GM21423 (cell line): Measurements from ENCODE around the gene ZBTB44.
"Not testable (repeated sequence)": the region's sequence is repeated elsewhere in the genome, so short reads cannot be mapped to it uniquely, and the experiment has no call there.

Source experiments
- ATAC-seq: cut with Tn5 transposase; IDR thresholded peaks from one replicate; pipeline ENCODE4 v1.9.1; 2021; ENCODE audit warnings: mild to moderate bottlenecking, moderate library complexity; ENCODE audit not compliant: unreplicated experiment

Gene ZBTB44

DNA sequence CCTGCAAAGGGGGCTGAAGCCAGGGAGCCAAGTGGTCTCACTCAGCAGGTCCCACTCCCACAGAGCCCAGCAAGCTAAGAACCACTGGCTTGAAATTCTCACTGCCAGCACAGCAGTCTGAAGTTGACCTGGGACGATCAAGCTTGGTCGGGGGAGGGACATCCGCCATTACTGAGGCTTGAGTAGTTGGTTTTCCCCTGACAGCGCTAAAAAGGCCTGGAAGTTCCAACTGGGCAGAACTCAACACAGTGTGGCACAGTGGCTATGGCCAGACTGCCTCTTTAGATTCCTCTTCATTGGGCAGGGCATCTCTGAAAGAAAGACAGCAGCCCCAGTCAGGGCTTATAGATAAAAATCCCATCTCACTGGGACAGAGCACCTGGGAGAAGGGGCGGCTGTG lies 64.8 kb downstream of the ZBTB44 start:
- ATAC-seq, result not testable (repeated sequence)

GRCh38 chr11:130249371-130249770 lies 65.3 kb downstream of the ZBTB44 start:
- ATAC-seq, result no peak

DNA sequence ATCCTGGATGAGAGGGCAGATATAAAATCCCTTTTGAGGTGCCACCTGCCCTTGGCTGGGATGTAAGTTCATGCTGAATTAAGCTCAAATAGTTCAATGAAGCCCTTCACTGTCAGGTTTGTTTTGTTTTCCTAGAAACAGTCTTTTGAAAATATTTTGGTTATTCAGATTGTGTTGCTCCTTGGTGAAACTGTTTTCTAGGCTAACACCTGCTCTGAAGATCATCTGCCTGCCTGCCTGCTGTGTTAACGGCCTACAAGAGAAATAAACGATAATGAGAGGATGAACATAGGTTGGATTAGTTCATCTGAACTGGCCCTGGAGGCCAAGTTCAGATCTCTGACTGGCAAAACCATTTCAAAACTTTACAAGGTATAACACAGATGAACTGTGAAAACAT lies 67.4 kb downstream of the ZBTB44 start:
- ATAC-seq, result no peak

GRCh38 chr11:130246738-130247137 lies 68.0 kb downstream of the ZBTB44 start:
- ATAC-seq, result no peak

DNA sequence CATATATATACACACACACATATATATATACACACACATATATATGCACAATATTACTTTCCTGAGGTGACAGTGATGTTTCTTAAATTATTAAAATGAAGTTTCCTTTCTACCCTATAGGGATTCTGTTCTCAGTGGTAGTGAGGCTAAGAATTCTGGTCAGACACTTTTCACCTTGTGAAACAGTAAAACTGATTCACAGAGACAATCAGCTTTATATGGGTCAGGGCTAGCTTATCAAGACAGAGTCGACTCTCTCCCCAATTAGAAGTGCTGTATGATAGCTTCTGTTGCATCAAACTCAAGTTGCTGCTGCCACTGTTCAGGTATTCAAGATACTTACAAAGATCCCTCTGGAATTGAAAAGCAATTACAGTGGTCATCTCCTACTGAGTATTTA lies 68.4 kb downstream of the ZBTB44 start:
- no peak for ATAC-seq

GRCh38 chr11:130245375-130245774 lies 69.3 kb downstream of the ZBTB44 start:
- ATAC-seq, result not testable (repeated sequence)

DNA sequence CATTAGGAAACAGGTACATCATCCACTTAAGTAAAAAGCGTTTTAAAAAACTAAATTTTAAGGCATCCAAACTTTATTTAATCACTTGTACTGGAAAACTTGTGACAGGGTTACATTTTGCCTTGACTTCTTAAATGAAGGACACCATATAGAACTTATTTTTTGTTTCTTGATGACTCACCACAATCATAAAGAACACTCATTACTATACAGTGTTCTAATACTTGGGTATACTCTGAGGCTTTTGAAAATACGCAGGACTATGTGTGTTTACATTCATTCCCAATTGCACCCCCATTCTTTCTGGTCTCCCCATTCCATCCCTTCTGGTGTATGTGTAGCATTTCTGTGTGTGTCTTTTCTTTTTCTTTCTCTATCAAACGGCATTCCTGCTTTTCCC lies 69.9 kb downstream of the ZBTB44 start:
- ATAC-seq, result no peak

GRCh38 chr11:130243816-130244215 lies 70.9 kb downstream of the ZBTB44 start:
- ATAC-seq, result peak; percentile 83

GRCh38 chr11:130241713-130242112 lies 73.0 kb downstream of the ZBTB44 start:
- ATAC-seq, result no peak

GRCh38 chr11:130237282-130238006 lies 77.3 kb downstream of the ZBTB44 start:
- no peak for ATAC-seq

DNA sequence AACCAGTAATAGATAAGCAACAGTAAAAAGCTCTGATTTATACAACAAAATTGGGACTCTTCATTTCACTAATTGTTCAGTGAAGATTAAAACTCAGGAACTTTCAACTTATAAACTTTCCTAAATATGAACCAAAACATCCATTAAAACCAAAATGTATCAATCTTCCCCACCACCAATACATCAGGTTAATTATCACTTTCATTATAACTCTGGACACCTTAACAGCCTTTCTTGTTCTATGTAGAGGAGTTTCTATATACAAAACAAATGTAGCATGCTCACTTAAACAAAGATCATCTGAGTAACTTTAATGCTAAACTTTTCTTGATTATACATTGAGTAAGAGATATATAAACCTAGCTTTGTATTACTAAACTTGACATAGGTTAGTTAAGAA lies 80.4 kb downstream of the ZBTB44 start:
- ATAC-seq, result no peak

DNA sequence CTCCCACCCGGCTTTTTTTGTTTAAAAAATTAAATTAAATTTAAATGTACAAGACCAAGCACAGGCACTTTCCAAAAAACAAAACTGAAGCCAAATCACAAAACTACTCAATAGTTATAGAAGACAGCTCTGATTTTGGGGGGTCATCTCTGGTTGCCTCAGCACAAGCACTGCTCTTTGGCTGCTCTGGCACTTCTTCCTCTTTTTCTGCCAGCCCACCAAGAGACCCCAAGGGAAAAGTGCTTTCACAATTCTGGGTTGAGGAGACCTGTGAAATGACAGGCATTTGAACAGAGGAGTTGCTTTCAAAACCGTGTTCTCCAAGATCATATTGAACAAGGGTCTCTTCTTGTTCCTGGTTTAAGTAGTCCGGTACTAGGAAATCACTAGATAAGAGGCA lies 80.8 kb downstream of the ZBTB44 start:
- not testable (repeated sequence) for ATAC-seq

DNA sequence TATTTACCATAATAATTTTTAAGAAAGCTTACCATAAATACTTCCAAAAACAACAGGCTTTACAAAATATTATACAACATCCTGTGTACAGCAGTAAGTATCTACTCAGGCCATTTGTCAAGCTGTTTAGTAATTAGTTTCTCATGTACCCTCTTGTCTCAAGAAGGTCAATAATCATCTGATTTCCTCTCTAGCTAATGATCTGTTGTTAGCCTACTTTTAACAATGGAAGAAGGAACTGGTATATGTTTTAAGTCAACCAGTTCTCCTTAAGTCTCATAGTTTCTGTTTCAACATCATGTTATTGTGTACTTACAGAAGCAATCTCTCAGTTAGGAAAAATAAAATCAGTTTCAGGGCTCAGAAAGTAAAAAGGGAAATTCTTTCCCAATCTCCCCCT lies 81.2 kb downstream of the ZBTB44 start:
- ATAC-seq, result peak; percentile 51

DNA sequence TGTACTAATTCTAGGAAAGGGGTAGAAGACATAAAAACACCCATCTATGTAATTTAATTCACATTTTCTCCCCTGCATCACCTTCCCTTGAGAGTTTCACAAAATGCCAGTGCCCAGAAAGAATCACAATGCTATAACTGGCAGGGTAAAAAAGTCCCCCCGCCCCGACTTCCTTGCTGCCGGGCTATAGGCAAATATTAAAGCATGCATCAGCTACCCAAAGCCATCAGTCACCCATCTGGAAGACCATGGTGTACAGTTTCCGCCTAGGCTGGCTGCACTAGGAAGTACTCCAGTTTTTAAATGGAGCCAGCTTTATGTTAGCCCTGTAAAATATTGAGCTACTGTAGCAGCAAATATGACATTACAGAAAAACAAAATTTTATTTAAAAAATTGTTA lies 87.3 kb downstream of the ZBTB44 start:
- ATAC-seq, result no peak

DNA sequence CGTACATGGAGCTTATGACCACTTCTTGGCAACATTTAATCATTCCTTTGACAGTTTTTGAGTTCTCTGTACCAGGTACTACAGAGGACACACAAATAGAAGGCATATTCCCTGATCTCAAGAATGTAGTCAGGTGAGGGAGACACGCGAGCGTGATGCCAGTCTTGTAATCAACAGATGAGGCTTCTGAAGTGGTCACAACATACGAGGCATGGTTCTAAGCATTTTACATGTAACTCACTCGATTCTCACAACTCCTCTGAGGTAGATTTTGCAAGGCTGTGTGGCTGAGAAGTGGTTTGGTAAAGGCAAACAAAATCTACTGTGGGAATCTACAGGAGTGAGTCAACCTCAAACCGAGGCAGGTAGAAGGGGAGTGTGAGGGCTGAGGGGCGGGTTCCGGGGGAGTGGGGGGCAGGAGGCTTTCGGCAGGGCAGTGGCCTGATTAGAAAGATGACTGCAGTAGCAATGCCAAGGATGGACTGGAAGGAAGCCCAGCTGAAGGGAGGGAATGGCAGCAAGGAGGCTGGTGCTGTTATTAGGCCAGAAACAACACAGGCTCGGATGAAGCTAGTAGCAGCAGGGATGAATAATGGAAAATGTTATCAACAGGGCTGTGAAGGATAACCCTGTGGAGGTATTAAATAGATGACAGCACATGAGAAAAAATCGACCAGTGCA lies 91.3 kb downstream of the ZBTB44 start:
- ATAC-seq, result no peak

DNA sequence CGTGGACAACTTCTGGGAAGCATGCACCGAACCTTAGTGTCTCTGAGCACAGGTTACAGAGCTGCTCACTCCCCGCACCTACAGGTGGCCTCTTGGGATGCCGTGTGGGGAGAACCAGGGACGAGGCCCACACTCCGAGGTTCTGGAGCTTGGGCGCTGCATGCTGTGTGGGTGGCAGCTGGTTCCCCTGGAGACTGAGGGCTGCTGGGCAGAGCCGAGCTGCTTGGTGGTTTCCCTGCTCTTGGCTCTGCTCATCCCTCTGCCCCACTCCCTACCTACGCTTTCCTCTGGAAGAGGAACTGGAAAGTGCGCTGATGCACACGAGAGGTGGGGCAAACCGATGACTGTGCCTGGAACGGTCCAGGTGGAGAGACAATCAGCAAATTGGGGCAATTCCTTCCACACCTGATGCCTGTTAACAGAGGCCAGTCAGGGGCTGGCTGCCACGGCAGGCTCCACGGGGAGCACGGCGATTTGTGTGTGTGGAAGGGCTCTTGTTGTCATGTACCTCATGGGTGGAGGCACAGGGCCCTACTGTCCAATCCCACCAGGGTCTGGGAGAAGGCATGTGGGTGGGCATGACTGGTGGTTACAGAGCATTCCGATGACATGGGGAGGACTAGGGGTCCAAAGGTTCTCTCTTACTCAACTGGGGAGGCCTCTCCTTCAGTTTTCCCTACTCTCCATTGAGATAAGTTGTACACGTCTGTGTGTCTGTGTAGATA lies 94.2 kb downstream of the ZBTB44 start:
- ATAC-seq, result no peak

- ATAC-seq, result no peak
Measured at GRCh38 chr11:130219148-130219547, 95.6 kb downstream of the ZBTB44 start.

DNA sequence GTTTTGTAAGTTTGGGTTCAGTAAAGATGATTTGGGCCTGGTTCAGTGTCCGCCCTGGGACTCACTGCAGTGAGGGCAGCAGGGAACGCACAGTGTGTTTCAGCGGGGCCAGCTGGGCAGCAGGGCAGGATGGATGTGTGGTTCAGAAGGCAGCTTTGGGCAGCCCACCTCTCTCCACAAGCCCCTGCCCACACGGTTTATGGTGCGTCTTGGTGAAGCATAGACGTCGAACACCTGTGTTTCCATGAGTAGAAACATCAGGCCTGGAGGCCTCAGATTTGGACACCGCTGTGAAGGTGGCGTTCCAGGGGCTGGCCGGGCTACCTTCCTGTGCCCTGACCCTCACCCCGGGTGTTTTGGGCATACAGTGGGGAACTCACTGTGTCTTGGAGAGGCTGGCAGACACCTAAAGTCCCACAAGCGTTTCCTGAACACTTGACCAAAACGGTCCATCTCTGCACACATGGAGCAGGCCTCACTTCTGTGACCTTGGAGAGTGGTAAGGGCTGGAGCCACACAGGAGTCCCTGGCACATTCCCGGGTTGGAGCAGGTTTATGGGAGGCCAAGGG lies 96.1 kb downstream of the ZBTB44 start:
- no peak for ATAC-seq

- no peak for ATAC-seq
Measured at GRCh38 chr11:130217133-130218031, 97.3 kb downstream of the ZBTB44 start.

GRCh38 chr11:130216591-130217132 lies 98.1 kb downstream of the ZBTB44 start:
- no peak for ATAC-seq
